ENCODE results near the gene GPATCH2L.

DNA sequence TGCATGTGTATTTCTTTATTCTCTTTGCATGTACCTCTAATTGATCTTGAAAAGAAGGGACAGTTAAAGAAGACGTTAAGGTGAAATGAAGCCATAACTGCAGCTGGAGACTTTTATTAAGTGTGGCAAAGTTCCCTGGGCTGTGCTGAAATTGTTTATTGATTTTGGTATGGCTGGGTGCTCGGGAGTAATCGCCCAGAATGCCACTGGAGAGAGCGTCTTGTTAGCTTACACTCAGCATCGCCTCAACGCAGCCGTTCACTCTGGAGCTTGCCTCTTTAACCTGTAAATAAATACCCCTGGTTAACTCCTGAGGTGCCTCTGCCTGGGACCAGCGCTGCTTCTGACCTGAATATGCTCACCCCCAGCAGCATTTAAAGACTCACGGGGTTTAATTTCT lies 98.6 kb downstream of the GPATCH2L start:
- TF ChIP-seq POLR2AphosphoS5 (IDR thresholded peaks at IDR 0.05): no peak
- no peak for TF ChIP-seq CTCF (IDR thresholded peaks at IDR 0.05)
- TF ChIP-seq POLR2A (IDR thresholded peaks at IDR 0.05): no peak
